LNCaP clone FGC (cell line): Measurements from ENCODE around the gene COL23A1.

Experiments
- DNase-seq: peaks from one replicate; pipeline ENCODE4 v3.0.0-alpha.2; 2011; ENCODE audit warnings: low read depth
- H3K4me3 ChIP-seq: 2 replicates; pipeline ENCODE4 v1.5.1; 2011; ENCODE audit warnings: mild to moderate bottlenecking, low read depth, low read length, control low read depth
- TF ChIP-seq, protein P1 (sequence below): IDR thresholded peaks from 2 replicates; pipeline ENCODE4 v1.5.1; 2012; ENCODE audit warnings: mild to moderate bottlenecking; ENCODE audit not compliant: control insufficient read depth, insufficient read depth; ENCODE audit errors: extremely low read depth

COL23A1 gene

DNA sequence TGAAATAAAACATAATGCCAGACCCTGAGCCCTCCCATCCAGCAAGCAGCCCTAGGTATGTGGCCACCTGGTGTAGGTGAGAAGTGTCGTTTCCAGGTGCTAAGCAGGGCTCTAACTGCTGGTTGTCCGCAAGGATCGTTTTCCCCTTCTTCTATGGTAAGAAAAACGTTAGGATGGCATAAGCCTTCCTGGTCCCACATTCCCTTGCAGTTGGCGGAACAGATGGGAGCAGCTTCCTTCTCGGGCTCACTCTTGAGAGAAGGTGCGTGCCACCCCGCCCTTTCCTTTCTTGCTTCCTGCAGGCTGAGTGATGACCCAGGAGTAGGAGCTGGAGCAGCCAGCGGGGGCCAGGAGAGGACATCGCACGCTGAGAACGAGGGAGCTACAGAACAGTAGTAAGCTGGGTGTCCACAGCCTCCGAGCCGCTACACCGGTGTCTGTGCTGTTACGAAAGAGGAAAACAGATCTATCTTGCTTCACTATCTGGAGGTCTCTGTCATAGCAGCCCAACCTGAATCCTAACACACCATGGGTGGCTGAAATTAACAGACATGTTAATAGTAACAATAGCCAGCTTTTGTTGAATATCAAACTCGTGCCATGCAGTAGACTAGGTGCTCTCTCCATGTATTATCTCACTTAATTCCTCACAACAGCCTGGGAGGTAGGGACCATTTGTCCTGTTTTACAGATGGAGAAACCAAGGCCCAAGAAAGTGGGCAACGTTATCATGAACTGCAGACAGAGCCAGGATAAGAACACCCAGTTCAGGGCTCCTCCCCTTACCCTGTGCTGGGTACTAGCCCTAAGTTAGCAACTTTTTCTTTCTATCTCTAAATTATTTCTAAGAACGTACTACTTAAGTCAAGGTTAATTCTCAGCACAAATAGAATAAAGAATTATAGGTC is 139.8 kb downstream of the COL23A1 start:
- no peak overlapping the region for H3K4me3 ChIP-seq
- TF ChIP-seq, protein P1, sequence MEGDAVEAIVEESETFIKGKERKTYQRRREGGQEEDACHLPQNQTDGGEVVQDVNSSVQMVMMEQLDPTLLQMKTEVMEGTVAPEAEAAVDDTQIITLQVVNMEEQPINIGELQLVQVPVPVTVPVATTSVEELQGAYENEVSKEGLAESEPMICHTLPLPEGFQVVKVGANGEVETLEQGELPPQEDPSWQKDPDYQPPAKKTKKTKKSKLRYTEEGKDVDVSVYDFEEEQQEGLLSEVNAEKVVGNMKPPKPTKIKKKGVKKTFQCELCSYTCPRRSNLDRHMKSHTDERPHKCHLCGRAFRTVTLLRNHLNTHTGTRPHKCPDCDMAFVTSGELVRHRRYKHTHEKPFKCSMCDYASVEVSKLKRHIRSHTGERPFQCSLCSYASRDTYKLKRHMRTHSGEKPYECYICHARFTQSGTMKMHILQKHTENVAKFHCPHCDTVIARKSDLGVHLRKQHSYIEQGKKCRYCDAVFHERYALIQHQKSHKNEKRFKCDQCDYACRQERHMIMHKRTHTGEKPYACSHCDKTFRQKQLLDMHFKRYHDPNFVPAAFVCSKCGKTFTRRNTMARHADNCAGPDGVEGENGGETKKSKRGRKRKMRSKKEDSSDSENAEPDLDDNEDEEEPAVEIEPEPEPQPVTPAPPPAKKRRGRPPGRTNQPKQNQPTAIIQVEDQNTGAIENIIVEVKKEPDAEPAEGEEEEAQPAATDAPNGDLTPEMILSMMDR, result no peak
- no peak for DNase-seq

DNA sequence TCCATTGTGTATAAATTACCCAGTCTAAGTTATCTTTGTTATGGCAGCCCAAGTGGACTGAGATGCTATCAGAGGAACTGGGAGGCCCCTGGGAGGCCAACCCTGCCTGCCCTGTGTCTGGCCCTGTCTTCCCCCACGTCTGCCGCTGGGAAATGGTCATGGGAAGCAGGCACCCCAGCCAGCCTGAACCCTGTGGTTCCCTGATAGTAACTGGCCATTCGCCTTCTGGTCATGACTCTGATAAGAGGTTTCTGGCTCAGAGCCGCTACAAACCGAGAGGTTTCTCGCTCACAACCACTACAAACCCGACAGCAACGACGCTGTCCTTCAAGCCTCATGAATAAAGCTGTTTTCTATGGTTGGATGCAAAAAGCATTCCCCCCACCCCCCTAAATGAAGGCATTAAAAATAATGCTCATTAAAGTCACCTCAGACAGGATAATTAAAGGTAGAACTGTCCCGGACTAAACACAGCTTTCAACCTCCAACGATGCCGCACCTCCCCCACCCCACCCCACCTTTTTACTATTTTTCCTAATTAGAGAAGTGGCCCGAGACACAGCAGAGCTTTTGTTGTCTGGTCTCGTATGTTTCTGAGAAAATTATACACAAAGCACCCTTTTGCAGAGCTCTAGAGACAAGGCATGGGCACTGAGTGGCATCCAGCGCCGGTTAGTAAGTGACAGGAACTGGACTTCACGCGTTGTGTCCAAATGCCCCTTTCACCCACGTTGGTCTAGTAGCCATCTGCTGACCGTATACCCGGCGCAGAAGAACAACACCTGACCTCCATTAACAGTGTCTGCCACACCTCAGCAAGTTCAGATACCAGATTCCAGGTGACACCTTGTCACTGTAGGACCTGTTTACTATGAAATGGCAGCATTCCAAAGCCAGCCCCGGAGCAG is 140.8 kb downstream of the COL23A1 start:
- H3K4me3 ChIP-seq, result no peak overlapping the region
- no peak for DNase-seq
- TF ChIP-seq, protein P1, result no peak

DNA sequence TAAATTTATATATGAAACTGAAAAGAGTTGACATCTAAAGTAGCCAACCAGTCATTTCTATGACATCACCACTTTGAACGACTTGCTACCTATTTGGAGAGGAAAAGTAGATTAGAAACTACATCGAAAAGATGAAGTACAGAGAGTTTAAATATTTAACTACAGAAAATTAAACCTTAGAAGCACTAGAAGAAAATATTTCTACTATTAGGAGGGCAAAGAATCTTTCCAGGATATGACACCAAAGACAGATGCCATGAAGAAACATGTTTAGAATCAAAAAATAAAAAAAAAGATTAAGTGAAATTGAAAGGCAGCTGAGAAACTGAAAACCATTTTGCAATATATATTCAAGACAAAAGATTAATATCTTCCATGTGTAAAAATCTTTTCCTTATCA is 144.7 kb downstream of the COL23A1 start:
- TF ChIP-seq, protein P1, result no peak
- no peak overlapping the region for H3K4me3 ChIP-seq
- no peak for DNase-seq

DNA sequence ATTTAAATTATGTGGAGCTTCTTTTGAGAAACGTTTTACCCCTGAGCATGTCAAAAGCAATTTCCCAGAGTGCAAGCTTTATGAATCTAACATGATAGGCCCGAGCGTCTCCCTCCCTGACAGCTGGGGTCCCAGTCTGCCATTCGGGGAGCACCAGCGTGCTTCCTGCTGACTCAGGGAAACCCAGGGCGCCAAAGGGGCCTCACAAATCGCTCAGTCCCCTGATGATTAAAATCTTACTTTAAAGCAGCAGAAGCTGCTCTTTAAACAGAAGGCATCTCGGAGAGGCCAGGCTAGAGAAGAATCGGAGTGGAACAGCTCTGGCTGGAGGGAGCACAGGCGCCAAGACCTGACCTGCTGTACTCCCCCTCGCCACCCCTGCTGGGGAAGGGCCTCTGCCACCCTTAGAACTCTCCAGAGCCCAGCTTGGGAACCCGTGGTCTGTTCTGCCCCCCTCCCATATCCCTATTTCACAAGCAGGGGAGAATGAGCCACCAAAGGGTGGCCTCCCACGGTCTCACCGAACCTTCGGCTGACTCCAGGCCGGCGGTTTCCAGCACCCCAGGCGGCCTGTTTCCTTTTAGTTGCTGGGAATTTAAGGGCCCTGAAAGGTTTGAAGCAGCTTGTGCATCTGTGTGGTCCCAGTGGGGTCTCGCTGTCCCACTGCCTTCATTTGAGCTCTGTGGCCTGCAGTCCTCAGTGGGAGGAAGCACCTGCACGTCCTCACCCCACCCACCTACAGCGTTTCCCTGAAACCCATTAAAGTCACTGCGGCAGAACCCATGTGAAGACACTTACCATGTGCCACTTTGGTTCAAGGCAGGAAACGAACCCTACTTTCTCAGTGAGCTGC is 147.6 kb downstream of the COL23A1 start:
- DNase-seq, result no peak
- TF ChIP-seq, protein P1, result no peak
- H3K4me3 ChIP-seq, result no peak overlapping the region

DNA sequence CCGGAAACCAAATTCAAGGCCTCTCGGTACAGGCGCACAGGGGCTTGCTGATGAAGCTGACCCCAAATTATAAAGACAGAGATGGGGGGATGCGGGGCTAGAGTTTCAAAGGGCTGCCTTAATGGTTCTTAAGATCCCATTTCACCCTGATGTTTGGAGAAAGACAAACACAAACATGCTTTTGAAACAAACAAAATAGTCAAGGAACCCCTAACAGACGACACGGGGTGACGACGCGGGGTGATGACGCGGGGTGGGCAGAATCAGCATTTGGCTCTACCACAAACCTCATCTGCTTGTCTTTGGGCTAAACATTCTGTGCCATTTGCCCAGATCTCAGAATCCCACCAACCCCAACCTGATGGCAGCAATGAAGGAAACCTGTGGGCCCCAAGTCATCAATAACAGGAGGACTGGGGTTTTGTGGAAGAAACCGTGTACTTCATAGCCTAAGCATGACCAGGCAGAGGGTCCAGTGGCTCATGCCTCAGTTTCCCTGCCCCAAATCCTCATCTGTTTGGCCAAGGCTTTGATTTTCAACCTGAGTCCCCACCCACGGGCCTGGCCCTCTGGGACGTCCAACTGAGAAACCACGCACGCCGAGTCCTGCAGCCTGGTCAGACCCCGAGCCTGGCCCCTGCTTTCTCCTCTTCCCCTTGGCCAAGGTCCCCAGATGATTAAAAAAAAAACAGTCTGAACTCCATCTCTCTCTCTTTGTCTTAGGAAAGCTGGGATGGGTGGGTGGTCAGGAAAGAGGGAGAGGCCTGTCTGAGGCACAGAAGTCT is 148.5 kb downstream of the COL23A1 start:
- H3K4me3 ChIP-seq, result no peak overlapping the region
- TF ChIP-seq, protein P1, result no peak
- DNase-seq, result no peak

DNA sequence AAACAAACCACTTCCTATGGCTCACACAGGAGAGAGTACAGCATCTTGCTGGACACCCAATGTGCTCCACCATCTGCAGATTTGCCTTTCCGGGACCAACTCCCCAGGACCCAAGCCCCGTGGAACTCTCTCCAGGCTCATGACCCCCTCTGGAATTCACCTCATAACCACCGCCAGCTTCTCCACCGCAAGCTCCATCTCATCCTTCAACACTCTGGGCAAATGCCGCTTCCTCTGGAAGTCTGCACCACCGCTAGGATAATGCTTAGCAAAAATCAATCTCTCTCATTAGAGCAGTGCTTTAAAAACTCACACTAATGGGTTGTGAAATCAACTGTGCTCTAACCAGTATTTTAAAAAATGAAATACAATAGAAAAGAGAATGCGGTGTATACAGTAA is 150.0 kb downstream of the COL23A1 start:
- TF ChIP-seq, protein P1, result no peak
- DNase-seq, result no peak
- no peak overlapping the region for H3K4me3 ChIP-seq
